OCI-LY3 (cell line): ENCODE measurements around the gene GRAMD4.

Experiments
- EZH2phosphoT487 ChIP-seq: fragments of 200-600 bp; shearing (Covaris generic); IDR thresholded peaks from 2 replicates; pipeline ENCODE4 v1.6.1; 2018; ENCODE audit warnings: antibody characterized with exemption, mixed run types, low read depth
- TF ChIP-seq, protein P1 (sequence below): fragments of 200-600, 300-600 bp; sonication (generic); IDR thresholded peaks from 2 replicates; pipeline ENCODE4 v1.5.1; 2014; ENCODE audit warnings: antibody characterized with exemption, low read length, low read depth

DNA sequence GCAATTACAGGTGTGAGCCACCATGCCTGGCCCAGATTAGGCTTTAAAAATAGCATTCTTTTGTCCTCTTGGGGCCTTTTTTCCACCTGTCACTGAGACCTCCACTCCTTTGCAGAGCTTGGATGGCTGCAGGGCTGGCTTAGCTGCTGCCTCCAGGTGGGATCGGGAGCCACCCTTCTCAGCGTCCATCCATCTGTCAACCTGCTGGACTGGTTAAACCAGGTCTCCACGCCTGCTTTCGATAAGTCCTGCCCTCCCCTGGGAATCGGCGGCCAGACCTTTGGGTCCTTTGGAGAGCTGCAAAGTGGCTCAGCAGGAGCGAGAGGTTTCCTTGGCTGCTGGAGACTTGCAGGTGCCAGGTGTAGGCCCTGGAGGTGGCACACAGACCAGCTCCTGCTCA, 23.4 kb upstream of the GRAMD4 start:
- TF ChIP-seq, protein P1, sequence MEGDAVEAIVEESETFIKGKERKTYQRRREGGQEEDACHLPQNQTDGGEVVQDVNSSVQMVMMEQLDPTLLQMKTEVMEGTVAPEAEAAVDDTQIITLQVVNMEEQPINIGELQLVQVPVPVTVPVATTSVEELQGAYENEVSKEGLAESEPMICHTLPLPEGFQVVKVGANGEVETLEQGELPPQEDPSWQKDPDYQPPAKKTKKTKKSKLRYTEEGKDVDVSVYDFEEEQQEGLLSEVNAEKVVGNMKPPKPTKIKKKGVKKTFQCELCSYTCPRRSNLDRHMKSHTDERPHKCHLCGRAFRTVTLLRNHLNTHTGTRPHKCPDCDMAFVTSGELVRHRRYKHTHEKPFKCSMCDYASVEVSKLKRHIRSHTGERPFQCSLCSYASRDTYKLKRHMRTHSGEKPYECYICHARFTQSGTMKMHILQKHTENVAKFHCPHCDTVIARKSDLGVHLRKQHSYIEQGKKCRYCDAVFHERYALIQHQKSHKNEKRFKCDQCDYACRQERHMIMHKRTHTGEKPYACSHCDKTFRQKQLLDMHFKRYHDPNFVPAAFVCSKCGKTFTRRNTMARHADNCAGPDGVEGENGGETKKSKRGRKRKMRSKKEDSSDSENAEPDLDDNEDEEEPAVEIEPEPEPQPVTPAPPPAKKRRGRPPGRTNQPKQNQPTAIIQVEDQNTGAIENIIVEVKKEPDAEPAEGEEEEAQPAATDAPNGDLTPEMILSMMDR, result no peak
- TF ChIP-seq EZH2phosphoT487, result no peak
